ENCODE data around the gene L2HGDH.

DNA sequence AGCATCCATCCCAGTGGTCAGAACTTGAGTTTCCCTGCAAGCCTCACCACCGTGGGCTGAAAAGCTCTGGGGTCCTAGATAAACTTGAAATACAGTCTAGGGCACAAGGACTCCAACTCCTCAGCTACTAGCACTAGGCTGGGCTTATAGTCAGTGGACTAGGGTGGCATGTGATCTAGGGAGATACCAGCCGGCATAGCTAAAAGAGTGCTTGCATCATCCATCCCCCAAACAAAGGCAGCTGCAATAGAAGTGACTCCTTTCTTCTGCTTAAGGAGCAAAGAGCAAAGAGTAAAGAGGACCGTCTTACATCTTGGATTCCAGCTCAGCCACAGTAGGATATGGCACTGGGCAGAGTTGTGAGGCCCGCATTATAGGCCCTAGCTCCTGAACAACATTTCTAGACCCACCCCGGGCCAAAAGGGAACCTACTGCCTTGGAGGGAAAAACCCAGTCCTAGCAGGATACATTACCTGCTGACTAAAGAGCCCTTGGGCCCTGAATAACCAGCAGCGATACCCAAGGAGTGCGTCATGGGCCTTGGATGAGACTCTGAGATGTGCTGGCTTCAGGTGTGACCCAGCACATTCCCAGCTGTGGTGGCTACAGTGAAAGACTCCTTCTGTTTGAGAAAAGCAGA, 62.8 kb downstream of the L2HGDH start:
- TF ChIP-seq, protein P1, sequence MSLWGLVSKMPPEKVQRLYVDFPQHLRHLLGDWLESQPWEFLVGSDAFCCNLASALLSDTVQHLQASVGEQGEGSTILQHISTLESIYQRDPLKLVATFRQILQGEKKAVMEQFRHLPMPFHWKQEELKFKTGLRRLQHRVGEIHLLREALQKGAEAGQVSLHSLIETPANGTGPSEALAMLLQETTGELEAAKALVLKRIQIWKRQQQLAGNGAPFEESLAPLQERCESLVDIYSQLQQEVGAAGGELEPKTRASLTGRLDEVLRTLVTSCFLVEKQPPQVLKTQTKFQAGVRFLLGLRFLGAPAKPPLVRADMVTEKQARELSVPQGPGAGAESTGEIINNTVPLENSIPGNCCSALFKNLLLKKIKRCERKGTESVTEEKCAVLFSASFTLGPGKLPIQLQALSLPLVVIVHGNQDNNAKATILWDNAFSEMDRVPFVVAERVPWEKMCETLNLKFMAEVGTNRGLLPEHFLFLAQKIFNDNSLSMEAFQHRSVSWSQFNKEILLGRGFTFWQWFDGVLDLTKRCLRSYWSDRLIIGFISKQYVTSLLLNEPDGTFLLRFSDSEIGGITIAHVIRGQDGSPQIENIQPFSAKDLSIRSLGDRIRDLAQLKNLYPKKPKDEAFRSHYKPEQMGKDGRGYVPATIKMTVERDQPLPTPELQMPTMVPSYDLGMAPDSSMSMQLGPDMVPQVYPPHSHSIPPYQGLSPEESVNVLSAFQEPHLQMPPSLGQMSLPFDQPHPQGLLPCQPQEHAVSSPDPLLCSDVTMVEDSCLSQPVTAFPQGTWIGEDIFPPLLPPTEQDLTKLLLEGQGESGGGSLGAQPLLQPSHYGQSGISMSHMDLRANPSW (CRISPR knock-in tag; conservative IDR thresholded peaks at IDR 0.05; ENCODE audit: low read depth) = no peak
- TF ChIP-seq, protein P2, sequence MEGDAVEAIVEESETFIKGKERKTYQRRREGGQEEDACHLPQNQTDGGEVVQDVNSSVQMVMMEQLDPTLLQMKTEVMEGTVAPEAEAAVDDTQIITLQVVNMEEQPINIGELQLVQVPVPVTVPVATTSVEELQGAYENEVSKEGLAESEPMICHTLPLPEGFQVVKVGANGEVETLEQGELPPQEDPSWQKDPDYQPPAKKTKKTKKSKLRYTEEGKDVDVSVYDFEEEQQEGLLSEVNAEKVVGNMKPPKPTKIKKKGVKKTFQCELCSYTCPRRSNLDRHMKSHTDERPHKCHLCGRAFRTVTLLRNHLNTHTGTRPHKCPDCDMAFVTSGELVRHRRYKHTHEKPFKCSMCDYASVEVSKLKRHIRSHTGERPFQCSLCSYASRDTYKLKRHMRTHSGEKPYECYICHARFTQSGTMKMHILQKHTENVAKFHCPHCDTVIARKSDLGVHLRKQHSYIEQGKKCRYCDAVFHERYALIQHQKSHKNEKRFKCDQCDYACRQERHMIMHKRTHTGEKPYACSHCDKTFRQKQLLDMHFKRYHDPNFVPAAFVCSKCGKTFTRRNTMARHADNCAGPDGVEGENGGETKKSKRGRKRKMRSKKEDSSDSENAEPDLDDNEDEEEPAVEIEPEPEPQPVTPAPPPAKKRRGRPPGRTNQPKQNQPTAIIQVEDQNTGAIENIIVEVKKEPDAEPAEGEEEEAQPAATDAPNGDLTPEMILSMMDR (IDR thresholded peaks at IDR 0.05) = no peak
- TF ChIP-seq FOXP1 (CRISPR knock-in tag; IDR thresholded peaks at IDR 0.05; ENCODE audit: borderline replicate concordance) (no peak), ELF4 (CRISPR knock-in tag; IDR thresholded peaks at IDR 0.05; ENCODE audit: low read depth) (no peak)

All from WTC11 (cell line).